OCI-LY7 (cell line): ENCODE results near the gene CLPTM1. TPM values are rescaled to one million over a fixed set of nuclear protein-coding genes. Genes with fewer than 3 reads are reported as not detected.

Source experiments
- BruUV-seq: library from RNA; stranded (reverse); fragments of 400-500 nt; replicated peaks from 2 replicates; lab custom pipeline; 2021; lab: Mats Ljungman, UMichigan
- CTCF ChIA-PET: fragments of 300-600 bp; sonication (Branson Sonifier 250); formaldehyde crosslinking; loops from one replicate; lab custom pipeline; 2022; ENCODE audit warnings: antibody characterized with exemption; ENCODE audit not compliant: unreplicated experiment; lab: Charles Lee
- POLR2A ChIA-PET: fragments of 300-600 bp; sonication (Branson Sonifier 250); formaldehyde crosslinking; loops from one replicate; lab custom pipeline; 2022; ENCODE audit warnings: antibody characterized with exemption; lab: Charles Lee
- DNase-seq: peaks from one replicate; pipeline ENCODE4 v3.0.0-alpha.2; 2015; ENCODE audit warnings: low spot score
- H2AFZ ChIP-seq: fragments of 200-600 bp; sonication (generic), shearing (Covaris generic); 2 replicates; pipeline ENCODE4 v1.6.1; 2014; ENCODE audit warnings: mild to moderate bottlenecking, antibody characterized with exemption, low read length, moderate library complexity
- H3K27ac ChIP-seq: fragments of 200-600 bp; sonication (generic); 2 replicates; pipeline ENCODE4 v1.5.1; 2014; ENCODE audit warnings: mixed run types, low read depth, mild to moderate bottlenecking, moderate library complexity, low read length, inconsistent platforms; ENCODE audit not compliant: poor library complexity, severe bottlenecking
- H3K36me3 ChIP-seq: fragments of 200-600 bp; sonication (generic); 2 replicates; pipeline ENCODE4 v1.6.1; 2014; ENCODE audit warnings: mild to moderate bottlenecking, antibody characterized with exemption, low read length, moderate library complexity, mixed read lengths; ENCODE audit not compliant: insufficient read depth
- H3K4me1 ChIP-seq: fragments of 200-600 bp; sonication (generic); 2 replicates; pipeline ENCODE4 v1.5.1; 2014; ENCODE audit warnings: mild to moderate bottlenecking, low read length; ENCODE audit not compliant: insufficient read depth, poor library complexity, severe bottlenecking
- H3K4me2 ChIP-seq: fragments of 200-600 bp; sonication (generic); 2 replicates; pipeline ENCODE4 v1.6.1; 2014; ENCODE audit warnings: mild to moderate bottlenecking, low read length
- H3K4me3 ChIP-seq: fragments of 200-600 bp; sonication (generic); 2 replicates; pipeline ENCODE4 v1.5.1; 2014; ENCODE audit warnings: mild to moderate bottlenecking, low read depth, low read length; ENCODE audit not compliant: poor library complexity, severe bottlenecking
- H3K79me2 ChIP-seq: fragments of 200-600 bp; sonication (generic); 2 replicates; pipeline ENCODE4 v1.6.1; 2016; ENCODE audit warnings: low read depth, mild to moderate bottlenecking, low read length, moderate library complexity, mixed read lengths; ENCODE audit not compliant: insufficient read depth
- H3K9me2 ChIP-seq: fragments of 200-600 bp; sonication (generic); 2 replicates; pipeline ENCODE4 v1.6.1; 2016; ENCODE audit warnings: mild to moderate bottlenecking, low read length, mixed read lengths; ENCODE audit not compliant: insufficient read depth
- H3K9me3 ChIP-seq: fragments of 200-600 bp; sonication (generic); 2 replicates; pipeline ENCODE4 v1.6.1; 2014; ENCODE audit warnings: mild to moderate bottlenecking, mixed run types, low read length, mixed read lengths
- H4K20me1 ChIP-seq: fragments of 200-600 bp; sonication (generic); 2 replicates; pipeline ENCODE4 v1.6.1; 2014; ENCODE audit warnings: mild to moderate bottlenecking, antibody characterized with exemption, low read length, moderate library complexity, mixed read lengths; ENCODE audit not compliant: insufficient read depth
- EZH2phosphoT487 ChIP-seq: fragments of 200-600 bp; sonication (generic); IDR thresholded peaks from 2 replicates; pipeline ENCODE4 v1.6.1; 2018; ENCODE audit warnings: low read depth, borderline replicate concordance, mild to moderate bottlenecking, mixed run types, antibody characterized with exemption, low read length, moderate library complexity, mixed read lengths
- intact Hi-C: fragments of 100-400 bp; cut with micrococcal nuclease; formaldehyde crosslinking; loops from one replicate; pipeline ENCODE4 v1.10.0; 2022; ENCODE audit not compliant: unreplicated experiment
- total RNA-seq, 2 experiments: library from RNA; depleted of rRNA in 1 of 2; stranded (reverse); fragments of >200 nt in 1 of 2; shearing (Covaris generic) in 1 of 2; gene quantifications; 2 replicates each; pipeline ENCODE4 v1.2.3, GENCODE V29; 2014 to 2022
- TF ChIP-seq, protein P1 (sequence below): fragments of 200-600 bp; sonication (generic); conservative IDR thresholded peaks from 2 replicates; pipeline ENCODE4 v1.5.1; 2014; ENCODE audit warnings: mild to moderate bottlenecking, antibody characterized with exemption, low read length, moderate library complexity, mixed read lengths

Gene CLPTM1
- total RNA-seq, 2 experiments from 2014 or later, result 34.0 to 70.3 TPM

DNA sequence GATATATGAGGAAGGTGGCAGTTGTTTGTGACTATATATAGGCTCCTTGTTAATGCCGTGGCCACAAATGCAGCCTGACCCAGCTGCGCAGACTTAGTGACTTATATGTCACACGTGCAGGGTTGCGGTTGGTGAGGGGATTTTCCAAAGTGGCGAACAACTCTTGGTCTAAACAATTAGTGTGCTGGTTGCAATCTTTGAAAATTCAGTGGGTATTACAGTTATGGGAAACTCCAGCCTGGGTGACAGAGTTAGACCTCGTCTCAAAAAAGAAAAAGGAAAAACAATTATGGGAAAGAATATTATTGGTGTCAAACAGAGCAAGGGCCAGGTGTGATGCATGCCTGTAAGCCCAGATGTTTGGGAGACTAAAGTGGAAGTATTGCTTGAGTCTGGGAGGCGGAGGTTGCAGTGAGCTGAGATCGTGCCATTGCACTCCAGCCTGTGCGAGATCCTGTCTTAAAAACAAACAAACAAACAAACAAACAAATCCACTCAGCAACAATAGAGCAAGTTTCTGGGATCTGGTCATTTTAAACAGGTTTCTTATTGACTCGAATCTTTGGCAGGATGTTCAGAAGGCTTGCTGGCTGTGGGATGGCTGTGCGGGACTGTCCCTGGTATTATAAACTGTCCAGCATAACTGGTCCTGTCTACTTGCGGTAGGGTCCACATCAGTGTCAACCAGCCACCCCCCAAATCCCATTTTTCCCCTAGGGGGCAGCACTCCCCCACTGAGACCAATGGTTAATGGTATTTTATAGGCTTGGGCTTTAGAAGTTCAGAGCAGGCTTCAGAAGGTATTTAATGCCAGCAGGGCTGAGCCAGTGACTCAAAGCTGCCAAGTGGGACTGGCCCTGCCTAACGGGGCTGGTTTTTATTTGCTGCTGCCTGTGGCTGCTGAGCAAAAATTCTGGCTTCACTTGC lies 61.5 kb downstream of the CLPTM1 start:
- CTCF ChIA-PET, result interaction anchor here (0.8 kb wide), 1 partner anchor 10 kb away, joined by 3 read pairs; no protein-coding TSS in a partner anchor
- H3K4me2 ChIP-seq, result peak overlapping the region; percentile 87

DNA sequence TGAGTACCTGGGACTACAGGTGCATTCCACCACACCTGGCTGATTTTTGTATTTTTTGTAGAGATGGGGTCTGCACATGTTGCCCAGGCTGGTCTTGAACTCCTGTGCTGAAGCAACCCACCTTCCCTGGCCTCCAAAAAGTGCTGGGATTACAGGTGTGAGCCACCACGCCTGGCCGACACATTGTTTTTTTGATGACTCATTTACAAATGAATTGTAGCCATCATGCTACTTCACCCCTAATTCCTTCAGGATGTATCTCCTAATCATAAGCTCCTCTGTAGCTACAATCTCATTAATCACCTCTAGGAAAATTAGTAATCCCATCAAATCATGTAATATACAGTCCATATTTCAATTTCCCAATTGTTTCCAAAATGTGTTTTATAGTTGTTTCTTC lies 64.0 kb downstream of the CLPTM1 start:
- H3K9me3 ChIP-seq, result no peaks in the 10 kb centered on the region
- TF ChIP-seq, protein P1, sequence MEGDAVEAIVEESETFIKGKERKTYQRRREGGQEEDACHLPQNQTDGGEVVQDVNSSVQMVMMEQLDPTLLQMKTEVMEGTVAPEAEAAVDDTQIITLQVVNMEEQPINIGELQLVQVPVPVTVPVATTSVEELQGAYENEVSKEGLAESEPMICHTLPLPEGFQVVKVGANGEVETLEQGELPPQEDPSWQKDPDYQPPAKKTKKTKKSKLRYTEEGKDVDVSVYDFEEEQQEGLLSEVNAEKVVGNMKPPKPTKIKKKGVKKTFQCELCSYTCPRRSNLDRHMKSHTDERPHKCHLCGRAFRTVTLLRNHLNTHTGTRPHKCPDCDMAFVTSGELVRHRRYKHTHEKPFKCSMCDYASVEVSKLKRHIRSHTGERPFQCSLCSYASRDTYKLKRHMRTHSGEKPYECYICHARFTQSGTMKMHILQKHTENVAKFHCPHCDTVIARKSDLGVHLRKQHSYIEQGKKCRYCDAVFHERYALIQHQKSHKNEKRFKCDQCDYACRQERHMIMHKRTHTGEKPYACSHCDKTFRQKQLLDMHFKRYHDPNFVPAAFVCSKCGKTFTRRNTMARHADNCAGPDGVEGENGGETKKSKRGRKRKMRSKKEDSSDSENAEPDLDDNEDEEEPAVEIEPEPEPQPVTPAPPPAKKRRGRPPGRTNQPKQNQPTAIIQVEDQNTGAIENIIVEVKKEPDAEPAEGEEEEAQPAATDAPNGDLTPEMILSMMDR, result no peak
- no peak for TF ChIP-seq EZH2phosphoT487
- H4K20me1 ChIP-seq, result no peaks in the 10 kb centered on the region
- POLR2A ChIA-PET, result interaction anchor here (0.6 kb wide), 1 partner anchor 23 kb away, joined by 6 read pairs; no protein-coding TSS in a partner anchor
- no peak overlapping the region for H2AFZ ChIP-seq
- BruUV-seq, result no TSS peak
- no peak for DNase-seq
- CTCF ChIA-PET, result no interaction called here
- no peak overlapping the region for H3K4me3 ChIP-seq
- peaks cover 8% of the 10 kb centered on the region; the same call in 1 of the 2 replicates for H3K79me2 ChIP-seq
- peaks cover 51% of the 10 kb centered on the region for H3K4me1 ChIP-seq
- H3K4me2 ChIP-seq, result 0 out of 2 replicates have a peak overlapping the region, but pooled peaks have one; percentile 8
- peak overlapping the region; percentile 100 for H3K27ac ChIP-seq
- intact Hi-C loops, result loop anchor here (5.0 kb wide), 1 partner anchor 62 kb away; the partner anchor contains the start of gene CLPTM1
- no peaks in the 10 kb centered on the region for H3K9me2 ChIP-seq
- H3K36me3 ChIP-seq, result peaks cover 54% of the 10 kb centered on the region

More for the DNA sequence above, 61.5 kb downstream of the CLPTM1 start:
- peaks cover 62% of the 10 kb centered on the region for H3K36me3 ChIP-seq
- peak; percentile 99 for DNase-seq
- no peak overlapping the region for H2AFZ ChIP-seq
- TSS peak; percentile 81 for BruUV-seq
- peaks cover 8% of the 10 kb centered on the region; the same call in 1 of the 2 replicates for H3K79me2 ChIP-seq
- H3K4me1 ChIP-seq, result peaks cover 66% of the 10 kb centered on the region
- TF ChIP-seq, protein P1, result peak; percentile 91
- no peak for TF ChIP-seq EZH2phosphoT487
- peak overlapping the region; percentile 44 for H3K4me3 ChIP-seq
- no peaks in the 10 kb centered on the region for H3K9me3 ChIP-seq
- POLR2A ChIA-PET, result interaction anchor here (0.8 to 2.0 kb wide), 2 partner anchors 9 to 17 kb away, joined by 3 to 5 read pairs; no protein-coding TSS in a partner anchor
- peak overlapping the region; percentile 100 for H3K27ac ChIP-seq
- H3K9me2 ChIP-seq, result no peaks in the 10 kb centered on the region
- no peaks in the 10 kb centered on the region for H4K20me1 ChIP-seq
- intact Hi-C loops, result loop anchor here (1.0 to 5.0 kb wide), 7 partner anchors 17 to 162 kb away; partner anchors contain the start of genes BLOC1S3, CLASRP, CLPTM1 and TRAPPC6A
